Esophagus muscularis mucosa (tissue), 3 donors: Measurements from ENCODE around the gene IPO7.

Experiments used
- CTCF ChIP-seq, 3 experiments: fragments of 200-600 bp in 2 of 3; fragments of 450-650 bp in 1 of 3; sonication (generic) in 2 of 3; IDR thresholded peaks; one replicate each; pipeline ENCODE4 v1.5.1; 2017 to 2019; ENCODE audit warnings: antibody characterized with exemption in 3 of 3, mild to moderate bottlenecking in 2 of 3, moderate library complexity in 1 of 3
- POLR2A ChIP-seq: fragments of 450-650 bp; IDR thresholded peaks from one replicate; pipeline ENCODE4 v1.6.1; 2017; ENCODE audit warnings: antibody characterized with exemption, moderate library complexity, mild to moderate bottlenecking, low read depth
- POLR2AphosphoS5 ChIP-seq, 2 donors: sonication (generic); formaldehyde crosslinking; IDR thresholded peaks; one replicate each; pipeline ENCODE4 v1.6.1; 2017; ENCODE audit warnings: antibody characterized with exemption in 2 of 2

GRCh38 chr11:9357041-9357440, 27.4 kb upstream of the IPO7 start:
- TF ChIP-seq POLR2A (no peak), CTCF (IDR thresholded peaks at IDR 0.05) (no peak), POLR2AphosphoS5 (IDR thresholded peaks at IDR 0.05) (no peak)
